ENCODE results near the gene MRPL50.

MRPL50 gene

GRCh38 chr9:101432171-101432570 is 33.8 kb upstream of the MRPL50 start:
- DNase-seq (ENCODE audit: extremely low read depth, low read depth): no peak
- H3K4me3 ChIP-seq (replicated peaks; ENCODE audit: low read depth, low read length): no peak overlapping the region
- TF ChIP-seq CTCF (IDR thresholded peaks at IDR 0.05; ENCODE audit: low read depth, low read length, missing control alignments): no peak

GRCh38 chr9:101429736-101430135 is 31.3 kb upstream of the MRPL50 start:
- H3K4me3 ChIP-seq (replicated peaks; ENCODE audit: low read depth, low read length): no peak overlapping the region
- no peak for TF ChIP-seq CTCF (IDR thresholded peaks at IDR 0.05; ENCODE audit: low read depth, low read length, missing control alignments)
- no peak for DNase-seq (ENCODE audit: extremely low read depth, low read depth)

GRCh38 chr9:101428909-101429308 is 30.5 kb upstream of the MRPL50 start:
- no peak for DNase-seq (ENCODE audit: extremely low read depth, low read depth)
- H3K4me3 ChIP-seq (replicated peaks; ENCODE audit: low read depth, low read length): no peak overlapping the region
- TF ChIP-seq CTCF (IDR thresholded peaks at IDR 0.05; ENCODE audit: low read depth, low read length, missing control alignments): no peak

- no peak for DNase-seq (ENCODE audit: extremely low read depth, low read depth)
- no peak overlapping the region for H3K4me3 ChIP-seq (replicated peaks; ENCODE audit: low read depth, low read length)
- TF ChIP-seq CTCF (IDR thresholded peaks at IDR 0.05; ENCODE audit: low read depth, low read length, missing control alignments): no peak
Measured at GRCh38 chr9:101427957-101428655, 29.7 kb upstream of the MRPL50 start.

GRCh38 chr9:101427358-101427757 is 28.9 kb upstream of the MRPL50 start:
- no peak for TF ChIP-seq CTCF (IDR thresholded peaks at IDR 0.05; ENCODE audit: low read depth, low read length, missing control alignments)
- DNase-seq (ENCODE audit: extremely low read depth, low read depth): no peak
- H3K4me3 ChIP-seq (replicated peaks; ENCODE audit: low read depth, low read length): no peak overlapping the region

GRCh38 chr9:101421653-101422065 is 23.2 kb upstream of the MRPL50 start:
- H3K4me3 ChIP-seq (replicated peaks; ENCODE audit: low read depth, low read length): no peak overlapping the region
- DNase-seq (ENCODE audit: extremely low read depth, low read depth): no peak
- TF ChIP-seq CTCF (IDR thresholded peaks at IDR 0.05; ENCODE audit: low read depth, low read length, missing control alignments): no peak

- DNase-seq (ENCODE audit: extremely low read depth, low read depth): no peak
- no peak for TF ChIP-seq CTCF (IDR thresholded peaks at IDR 0.05; ENCODE audit: low read depth, low read length, missing control alignments)
Measured at GRCh38 chr9:101419863-101420262, 21.4 kb upstream of the MRPL50 start.

More at GRCh38 chr9:101419863-101420262, 21.4 kb upstream of the MRPL50 start:
- H3K4me3 ChIP-seq (replicated peaks; ENCODE audit: low read depth, low read length): no peak overlapping the region

Data from HFF-Myc (cell line).